Gastrocnemius medialis (tissue), 4 donors: ENCODE results near the gene KIF13A.

Experiments
- CTCF ChIP-seq, 5 experiments: fragments of 450-650 bp in 3 of 5; fragments of 200-600 bp in 2 of 5; sonication (generic) in 2 of 5; IDR thresholded peaks in 4 of 5; conservative IDR thresholded peaks in 1 of 5; 1 replicate in 4 of 5; 2 replicates in 1 of 5; pipeline ENCODE4 v1.5.1; 2016 to 2019; ENCODE audit warnings: antibody characterized with exemption in 5 of 5, mild to moderate bottlenecking in 3 of 5, moderate library complexity in 3 of 5
- POLR2A ChIP-seq, 2 donors: fragments of 450-650 bp; IDR thresholded peaks; one replicate each; pipeline ENCODE4 v1.6.1; 2017; ENCODE audit warnings: antibody characterized with exemption in 2 of 2, mild to moderate bottlenecking in 2 of 2, moderate library complexity in 2 of 2

- TF ChIP-seq POLR2A (IDR thresholded peaks at IDR 0.05) (no peak), CTCF (IDR thresholded peaks at IDR 0.05 in 4 of 5, conservative IDR thresholded peaks at IDR 0.05 in 1 of 5) (no peak)
These were observed 77.2 kb downstream of the KIF13A start for GRCh38 chr6:17910189-17910588.
